ENCODE results near the gene ACVRL1.

Gene ACVRL1

DNA sequence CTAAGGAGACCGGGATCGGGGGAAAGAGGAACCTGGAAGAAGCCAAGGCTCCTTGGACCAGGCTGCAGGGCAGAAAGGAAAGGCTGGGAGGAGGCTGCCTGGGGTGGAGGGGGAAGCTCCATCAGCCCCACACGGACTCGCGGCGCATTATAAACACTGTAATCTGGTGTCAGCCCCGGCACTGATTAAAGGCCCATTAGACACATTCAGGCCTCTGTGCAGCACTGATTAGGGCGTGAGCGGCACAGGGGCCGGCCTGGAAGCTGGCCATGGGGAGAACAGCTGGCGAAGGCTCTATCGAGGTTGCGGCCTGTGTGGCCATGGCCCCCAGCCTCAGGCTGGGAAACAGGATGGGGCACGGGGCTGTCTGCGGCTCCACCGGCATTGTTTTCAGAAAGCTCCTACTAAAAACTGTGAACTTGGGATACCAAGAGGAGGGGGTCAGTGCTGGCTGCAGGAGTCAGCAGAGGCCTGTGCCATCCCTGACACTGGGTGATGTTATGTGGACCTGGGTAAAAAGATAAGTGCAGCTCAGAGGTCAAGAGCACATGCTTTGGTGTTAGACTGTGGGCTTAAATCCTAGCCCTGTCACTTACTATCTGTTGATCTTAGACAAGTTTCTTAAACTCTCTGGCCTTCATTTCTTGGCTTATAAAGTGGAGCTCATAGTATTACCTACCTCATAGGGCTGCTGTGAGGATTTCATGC is 10.6 kb downstream of the ACVRL1 start:
- no peak for DNase-seq

GRCh38 chr12:51920046-51920445 is 12.7 kb downstream of the ACVRL1 start:
- DNase-seq, result no peak

- no peak for DNase-seq
Observed at GRCh38 chr12:51921017-51921725, 13.9 kb downstream of the ACVRL1 start.

DNA sequence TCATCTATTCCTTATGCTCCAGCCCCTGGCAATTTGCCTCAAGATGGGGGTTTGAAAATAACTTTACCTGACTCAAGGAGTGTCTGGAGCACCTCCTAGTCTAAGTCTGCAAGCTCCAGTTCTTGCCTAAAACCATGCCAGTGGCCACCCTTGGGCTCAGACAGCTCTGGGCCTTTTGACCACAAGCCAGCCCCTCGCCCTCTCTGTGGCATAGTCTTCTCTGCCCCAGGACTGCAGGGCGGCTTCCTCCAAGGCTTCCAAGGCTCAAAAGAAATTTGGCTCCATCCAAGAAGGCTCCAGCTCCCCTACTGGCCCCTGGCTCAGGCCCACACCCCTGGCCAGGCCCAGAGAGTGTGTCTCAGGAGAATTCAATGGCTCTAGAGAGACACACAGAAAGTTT is 14.8 kb downstream of the ACVRL1 start:
- no peak for DNase-seq

GRCh38 chr12:51922762-51923505 is 15.6 kb downstream of the ACVRL1 start:
- DNase-seq, result no peak

DNA sequence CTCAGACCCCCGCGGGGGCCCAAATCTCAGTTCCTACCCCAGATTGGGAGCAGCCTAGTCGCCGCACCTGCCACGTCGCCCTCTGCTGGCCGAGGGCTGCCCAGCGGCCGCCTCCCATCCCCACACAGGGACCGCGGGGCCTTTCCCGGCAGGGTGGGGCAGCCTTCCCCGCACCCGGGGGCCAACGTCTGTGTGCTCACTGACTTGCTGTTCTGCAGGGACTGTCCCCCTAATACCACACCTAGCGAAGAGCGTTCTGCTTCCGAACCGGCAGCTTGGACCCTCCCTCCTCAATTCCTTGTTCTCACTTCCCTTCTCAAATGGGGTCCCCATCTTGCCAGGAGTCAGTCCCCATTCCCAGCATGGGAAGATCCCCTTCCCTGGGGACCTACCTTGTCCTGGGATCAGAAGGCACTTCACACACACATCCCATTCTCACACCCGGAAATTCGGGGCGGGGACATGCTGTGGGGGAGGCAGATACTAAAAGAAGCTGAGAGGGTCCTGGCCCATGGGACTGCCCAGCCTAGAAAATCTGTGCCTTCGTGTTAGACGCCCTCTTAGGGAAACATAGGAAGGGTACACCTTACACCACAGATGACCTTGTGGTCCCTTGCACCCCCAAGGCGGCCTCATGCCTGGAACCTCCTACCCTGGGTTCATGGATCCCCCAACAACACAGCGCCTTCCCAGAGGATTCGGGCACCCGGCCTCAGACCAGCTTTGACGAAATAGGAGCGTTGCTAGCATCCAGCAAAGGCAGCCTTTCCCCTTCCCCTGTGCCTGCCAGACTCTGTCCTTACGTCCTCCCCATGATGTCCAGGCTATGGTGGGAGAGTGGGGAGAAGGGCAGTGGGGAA is 16.4 kb downstream of the ACVRL1 start:
- DNase-seq, result no peak

- peak; percentile 70 for DNase-seq
Observed at GRCh38 chr12:51924551-51925319, 17.4 kb downstream of the ACVRL1 start.

- no peak for DNase-seq
Observed at GRCh38 chr12:51925346-51926063, 18.2 kb downstream of the ACVRL1 start.

- DNase-seq, result no peak
Observed at GRCh38 chr12:51926064-51926632, 18.8 kb downstream of the ACVRL1 start.

- DNase-seq, result no peak
Observed at GRCh38 chr12:51926718-51927117, 19.4 kb downstream of the ACVRL1 start.

DNA sequence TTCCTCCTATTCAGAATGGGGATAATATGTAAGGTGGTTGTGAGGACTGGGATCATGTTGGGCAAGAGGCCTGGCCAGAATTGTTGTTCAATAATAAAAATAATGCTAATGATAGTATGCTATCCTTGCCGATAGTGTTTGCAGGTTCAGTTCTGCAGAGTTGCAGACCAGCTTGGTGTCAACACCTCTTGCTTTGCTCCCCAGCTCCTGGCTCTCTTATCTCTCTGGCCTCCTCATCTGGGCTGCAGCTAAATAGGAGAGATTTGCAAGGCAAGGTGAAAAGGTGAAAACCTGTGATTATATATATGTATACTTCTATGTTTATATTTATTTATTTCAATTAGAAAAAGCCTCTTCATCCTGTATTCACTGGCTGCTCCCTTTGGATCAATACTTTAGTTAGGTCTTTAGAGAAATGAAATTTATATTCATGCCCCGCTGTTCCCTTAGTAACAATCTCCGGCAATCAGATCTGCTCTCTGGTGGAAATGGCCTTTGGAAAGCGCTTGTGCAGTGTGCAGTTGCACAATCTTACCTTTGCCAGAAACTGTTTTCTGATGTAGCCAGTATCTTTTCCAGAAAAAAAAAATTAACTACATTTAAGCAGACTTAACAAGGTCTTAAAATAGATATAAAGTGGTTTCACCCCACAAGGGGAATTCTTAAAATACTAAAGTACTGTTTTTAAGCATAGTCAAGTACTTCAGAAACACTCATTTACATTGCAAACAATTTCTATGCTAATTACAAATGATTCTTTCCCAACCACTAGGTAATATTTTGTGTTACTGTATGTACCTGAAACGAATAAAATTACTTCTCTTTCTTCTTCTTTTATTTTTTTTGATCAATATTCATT is 25.1 kb downstream of the ACVRL1 start:
- no peak for DNase-seq

DNA sequence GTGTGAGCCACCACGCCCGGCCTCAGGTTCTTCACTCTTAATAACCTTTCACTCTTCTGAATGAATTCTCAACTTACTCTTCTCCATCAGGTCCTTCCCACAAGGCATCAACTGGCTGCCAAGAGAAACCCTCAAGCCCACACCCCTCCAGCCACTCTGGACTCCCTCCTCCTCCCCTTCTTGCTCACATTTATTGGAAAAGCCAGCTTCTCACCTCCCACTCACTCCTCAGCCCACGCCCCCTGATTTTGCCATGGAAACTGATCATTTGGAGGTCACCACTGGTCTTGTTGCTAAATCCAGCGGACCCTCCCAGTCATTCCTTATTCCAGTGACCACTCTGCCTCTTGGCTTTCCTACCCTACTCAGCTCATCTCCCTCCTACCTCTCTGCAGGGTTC is 26.8 kb downstream of the ACVRL1 start:
- no peak for DNase-seq

- no peak for DNase-seq
Observed at GRCh38 chr12:51937926-51938325, 30.6 kb downstream of the ACVRL1 start.

- DNase-seq, result no peak
Observed at GRCh38 chr12:51938726-51939125, 31.4 kb downstream of the ACVRL1 start.

- no peak for DNase-seq
Observed at GRCh38 chr12:51941011-51941581, 33.8 kb downstream of the ACVRL1 start.

DNA sequence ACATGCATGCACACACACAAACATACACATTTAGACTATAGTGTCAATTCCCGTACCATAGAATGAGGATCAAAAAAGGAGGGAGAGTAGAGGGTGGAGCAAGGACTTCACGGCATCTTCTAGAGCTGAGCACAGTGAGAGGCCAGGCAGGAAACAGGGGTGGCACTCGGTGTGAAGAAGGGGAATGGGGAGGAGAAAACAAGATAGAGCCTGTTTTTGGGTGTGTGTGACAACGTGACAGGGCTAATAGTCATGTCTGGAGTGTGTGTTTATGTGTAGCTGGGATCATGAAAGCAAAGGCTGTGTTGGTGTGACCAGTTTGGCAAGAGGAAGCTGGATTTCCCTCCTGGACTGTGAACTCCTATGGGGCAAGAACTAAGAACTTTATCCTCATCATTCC is 34.3 kb downstream of the ACVRL1 start:
- DNase-seq, result no peak

DNA sequence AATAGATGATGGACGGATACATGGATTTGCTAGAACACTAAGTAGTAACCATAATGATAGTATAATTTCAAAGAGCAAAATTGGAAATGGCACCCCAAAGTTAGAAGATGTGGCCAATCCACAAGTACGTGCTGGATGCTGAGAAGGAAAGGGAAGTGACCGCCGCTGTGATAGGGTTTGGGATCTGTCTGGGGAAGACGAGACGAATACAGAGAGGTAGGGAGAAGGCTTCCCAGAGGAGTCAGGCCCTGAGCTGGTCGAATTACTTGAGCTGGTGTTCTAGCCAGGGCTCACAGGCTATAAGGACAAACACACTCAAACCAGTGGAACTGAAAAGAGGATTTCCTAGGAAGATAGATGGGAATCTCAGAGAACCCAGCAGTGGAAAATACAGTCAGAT is 34.8 kb downstream of the ACVRL1 start:
- no peak for DNase-seq

DNA sequence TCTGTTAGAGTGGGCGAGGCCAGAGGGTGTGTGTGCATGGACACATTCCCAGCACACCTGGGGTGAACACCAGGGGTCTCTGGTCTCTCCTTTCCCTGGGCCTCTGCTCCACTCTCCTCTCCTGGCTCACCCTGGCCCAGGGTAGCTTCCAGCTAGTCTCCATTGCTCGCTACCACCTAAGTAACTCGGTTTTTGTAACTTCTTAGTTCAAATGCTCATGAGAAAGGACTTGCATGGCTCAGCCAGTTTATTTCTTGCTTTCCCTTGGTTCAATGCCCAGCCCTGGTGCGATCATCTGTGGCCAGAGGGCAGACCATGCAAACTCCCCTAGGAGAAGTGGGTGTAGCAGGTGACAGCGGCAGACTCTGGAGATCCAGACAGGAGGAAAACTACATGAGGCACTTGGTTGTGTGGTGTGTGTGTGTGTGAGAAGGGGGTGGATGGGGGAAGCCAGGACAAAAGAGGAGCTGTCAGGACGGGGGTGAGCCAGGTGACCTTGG is 35.2 kb downstream of the ACVRL1 start:
- DNase-seq, result no peak

GRCh38 chr12:51943346-51943745 is 36.0 kb downstream of the ACVRL1 start:
- no peak for DNase-seq
